Tibial nerve (tissue), 3 donors: ENCODE measurements around the gene FXYD1.

Source experiments
- CTCF ChIP-seq, 5 experiments: fragments of 200-600 bp in 3 of 5; fragments of 450-650 bp in 2 of 5; sonication (generic) in 3 of 5; IDR thresholded peaks; one replicate each; pipeline ENCODE4 v1.5.1; 2016 to 2019; ENCODE audit warnings: antibody characterized with exemption in 5 of 5, mild to moderate bottlenecking in 3 of 5, moderate library complexity in 2 of 5
- POLR2A ChIP-seq, 2 donors: fragments of 450-650 bp; IDR thresholded peaks; one replicate each; pipeline ENCODE4 v1.6.1; 2017; ENCODE audit warnings: antibody characterized with exemption in 2 of 2, mild to moderate bottlenecking in 2 of 2, moderate library complexity in 2 of 2

DNA sequence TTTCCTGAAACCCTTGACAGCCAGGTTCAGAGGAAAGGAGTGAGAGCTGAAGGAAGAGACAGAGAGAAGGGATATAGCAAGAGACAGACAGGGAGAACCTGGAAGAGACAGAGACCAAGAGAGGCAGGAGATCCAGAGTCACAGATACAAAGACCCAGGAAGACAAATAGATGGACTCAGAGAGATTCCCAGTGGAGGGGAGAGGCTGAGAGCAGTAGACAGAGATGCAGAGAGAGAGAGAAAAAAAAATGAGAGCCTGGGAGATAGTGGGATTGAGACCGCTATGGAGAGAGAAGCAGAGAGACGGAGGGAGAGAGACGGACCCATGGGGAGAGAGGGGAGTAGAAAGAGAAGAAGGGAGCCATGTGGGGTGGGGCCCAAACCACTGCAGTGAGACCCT is 5.2 kb downstream of the FXYD1 start:
- TF ChIP-seq CTCF (IDR thresholded peaks at IDR 0.05): no peak
- no peak for TF ChIP-seq POLR2A (IDR thresholded peaks at IDR 0.05)
